ENCODE results near the gene TM9SF3. TPM values are rescaled to one million over a fixed set of nuclear protein-coding genes. Genes with fewer than 3 reads are reported as not detected.

Gene TM9SF3
- total RNA-seq, 1 donor from 2014 or later: 61.3 TPM

DNA sequence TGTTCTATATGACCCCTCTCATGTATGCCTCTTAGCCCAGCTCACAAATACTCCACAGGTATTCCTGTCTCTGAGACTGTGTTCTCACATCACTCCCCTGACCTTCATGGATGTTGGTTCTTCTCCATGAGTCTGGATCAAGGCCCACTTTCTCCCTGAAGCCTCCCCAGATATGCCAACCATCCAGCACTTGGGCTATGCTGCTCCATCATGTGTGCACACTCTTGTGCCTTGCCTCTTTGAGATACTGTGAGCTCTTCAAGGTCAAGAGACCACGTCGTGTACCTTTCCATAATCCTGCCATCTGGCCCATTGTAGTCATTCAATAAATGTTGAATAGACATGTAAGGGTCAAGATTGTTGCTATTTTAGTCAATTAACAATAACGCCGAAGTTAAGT, 30.1 kb upstream of the TM9SF3 start:
- Histone ChIP-seq H3K4me3 (no peak overlapping the region), H3K9me3 (replicated peaks) (no peaks in the 10 kb centered on the region), H3K36me3 (no peaks in the 10 kb centered on the region), H3K4me1 (peaks cover 55% of the 10 kb centered on the region), H3K27ac (replicated peaks) (peak overlapping the region; percentile 93), H3K27me3 (ENCODE audit: low read depth) (no peaks in the 10 kb centered on the region)
- no peak for DNase-seq
- no peak for TF ChIP-seq CTCF (IDR thresholded peaks at IDR 0.05; ENCODE audit: borderline replicate concordance)
- intact Hi-C loops (cut with micrococcal nuclease): no loop called here

DNA sequence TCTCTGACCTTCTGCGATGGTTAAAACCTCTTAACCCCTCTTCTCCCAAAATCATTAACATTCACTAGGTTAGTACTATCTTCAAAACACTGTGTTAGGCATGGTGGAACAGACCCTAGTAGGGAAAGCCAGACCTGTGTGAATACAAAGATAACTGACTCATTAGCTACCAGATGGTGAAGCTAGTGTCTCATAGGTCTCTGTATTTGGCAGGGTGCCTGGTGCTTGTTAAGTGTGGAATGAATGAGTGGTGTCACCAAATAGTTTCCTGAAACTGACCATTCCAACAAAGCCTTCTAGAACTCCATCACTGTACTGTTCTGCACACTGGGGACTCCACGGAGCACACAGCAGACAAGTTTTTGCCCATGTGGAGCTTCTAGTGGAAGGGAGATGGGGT, 27.7 kb upstream of the TM9SF3 start:
- Histone ChIP-seq H3K27ac (replicated peaks) (no peak overlapping the region), H3K9me3 (replicated peaks) (no peaks in the 10 kb centered on the region), H3K4me3 (no peak overlapping the region), H3K27me3 (ENCODE audit: low read depth) (no peaks in the 10 kb centered on the region), H3K36me3 (no peaks in the 10 kb centered on the region), H3K4me1 (peaks cover 40% of the 10 kb centered on the region)
- no peak for DNase-seq
- intact Hi-C loops (cut with micrococcal nuclease): no loop called here
- no peak for TF ChIP-seq CTCF (IDR thresholded peaks at IDR 0.05; ENCODE audit: borderline replicate concordance)

- Histone ChIP-seq H3K4me3 (no peak overlapping the region), H3K27me3 (ENCODE audit: low read depth) (no peaks in the 10 kb centered on the region), H3K36me3 (no peaks in the 10 kb centered on the region), H3K27ac (replicated peaks) (no peak overlapping the region), H3K9me3 (replicated peaks) (no peaks in the 10 kb centered on the region), H3K4me1 (peaks cover 31% of the 10 kb centered on the region)
- DNase-seq: no peak
- TF ChIP-seq CTCF (IDR thresholded peaks at IDR 0.05; ENCODE audit: borderline replicate concordance): no peak
- intact Hi-C loops (cut with micrococcal nuclease): no loop called here
These were observed 26.8 kb upstream of the TM9SF3 start for GRCh38 chr10:96613576-96613975.

DNA sequence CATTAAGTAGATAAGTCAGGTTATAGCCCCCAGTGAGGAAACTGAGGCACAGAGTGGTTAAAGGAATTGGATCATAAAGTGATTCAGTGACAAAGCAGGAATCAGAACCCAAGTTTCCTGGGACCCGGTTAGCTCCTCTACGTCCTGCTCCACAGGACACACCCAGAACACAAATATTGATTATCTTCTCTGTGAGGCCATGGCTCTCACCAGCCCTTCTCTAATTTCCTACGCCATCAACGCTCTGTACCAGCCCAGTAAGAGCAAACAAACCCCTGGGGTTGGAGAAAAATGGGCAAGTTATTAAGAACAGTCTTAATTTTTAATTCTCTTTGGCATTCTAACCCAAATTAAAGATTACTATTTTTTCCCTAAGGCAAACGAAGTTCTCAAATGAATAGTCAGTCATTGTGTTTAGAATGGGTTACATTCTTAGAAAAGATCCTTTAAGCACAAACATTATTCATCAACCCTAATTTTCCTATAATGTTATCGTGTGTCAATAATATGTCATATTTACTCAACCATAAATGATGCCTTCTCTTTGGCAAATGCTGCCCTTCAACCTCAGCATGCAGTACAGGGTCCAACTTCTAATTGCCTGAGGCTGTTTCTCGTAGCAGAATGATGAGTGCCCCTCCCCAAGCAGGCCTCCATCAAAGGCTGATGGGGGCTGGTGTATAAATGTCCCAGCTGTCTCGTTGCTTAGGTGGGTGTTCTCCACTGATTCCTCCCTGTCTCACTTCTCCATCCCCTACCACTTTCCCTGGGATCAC, 25.4 kb upstream of the TM9SF3 start:
- H3K4me1 ChIP-seq: peaks cover 18% of the 10 kb centered on the region
- no peak overlapping the region for H3K4me3 ChIP-seq
- TF ChIP-seq CTCF (IDR thresholded peaks at IDR 0.05; ENCODE audit: borderline replicate concordance): no peak
- intact Hi-C loops (cut with micrococcal nuclease): no loop called here
- H3K36me3 ChIP-seq: no peaks in the 10 kb centered on the region
- no peaks in the 10 kb centered on the region for H3K27me3 ChIP-seq (ENCODE audit: low read depth)
- H3K9me3 ChIP-seq (replicated peaks): no peaks in the 10 kb centered on the region
- H3K27ac ChIP-seq (replicated peaks): no peak overlapping the region
- no peak for DNase-seq

- no peaks in the 10 kb centered on the region for H3K27me3 ChIP-seq (ENCODE audit: low read depth)
- no peaks in the 10 kb centered on the region for H3K36me3 ChIP-seq
- intact Hi-C loops (cut with micrococcal nuclease): no loop called here
These were observed 24.0 kb upstream of the TM9SF3 start for GRCh38 chr10:96610817-96611216.

More at GRCh38 chr10:96610817-96611216, 24.0 kb upstream of the TM9SF3 start:
- no peak for TF ChIP-seq CTCF (IDR thresholded peaks at IDR 0.05; ENCODE audit: borderline replicate concordance)
- no peak overlapping the region for H3K27ac ChIP-seq (replicated peaks)
- no peak overlapping the region for H3K4me3 ChIP-seq
- no peaks in the 10 kb centered on the region for H3K9me3 ChIP-seq (replicated peaks)
- DNase-seq: no peak
- peaks cover 17% of the 10 kb centered on the region for H3K4me1 ChIP-seq

All from left ventricle myocardium inferior (tissue), 1 donor.